Measurements from ENCODE around the gene TMOD3.
A peak's percentile ranks its signal among the peaks of the same experiment; 100 is the strongest.
"Not testable (repeated sequence)": the region's sequence is repeated elsewhere in the genome, so short reads cannot be mapped to it uniquely, and the experiment has no call there.

The TMOD3 gene

GRCh38 chr15:51829376-51830275 lies at the start of gene TMOD3:
Gene TMOD3, plus strand, starts transcription at chr15:51829653. Its CDS starts 33,232 bp downstream, at chr15:51862885.
- DNase-seq = peak; percentile 80 to 93

- DNase-seq = no peak
Observed at GRCh38 chr15:51780636-51781035, 48.8 kb upstream of the TMOD3 start.

GRCh38 chr15:51781506-51781905 lies 47.9 kb upstream of the TMOD3 start:
- no peak for DNase-seq

- DNase-seq = peak; percentile 19 to 41
Observed at GRCh38 chr15:51782357-51782896, 47.0 kb upstream of the TMOD3 start.

- no peak for DNase-seq
Observed at GRCh38 chr15:51783967-51784366, 45.5 kb upstream of the TMOD3 start.

GRCh38 chr15:51787130-51787529 lies 42.3 kb upstream of the TMOD3 start:
- DNase-seq = not testable (repeated sequence)

- DNase-seq = not testable (repeated sequence)
Observed at GRCh38 chr15:51792474-51792873, 37.0 kb upstream of the TMOD3 start.

- no peak for DNase-seq
Observed at GRCh38 chr15:51793521-51794305, 35.7 kb upstream of the TMOD3 start.

- peak; percentile 91 to 94 for DNase-seq
Observed at GRCh38 chr15:51796847-51797401, 32.5 kb upstream of the TMOD3 start.

GRCh38 chr15:51798281-51798680 lies 31.2 kb upstream of the TMOD3 start:
- DNase-seq = no peak

- DNase-seq = no peak
Observed at GRCh38 chr15:51799282-51800252, 29.9 kb upstream of the TMOD3 start.

GRCh38 chr15:51801391-51801835 lies 28.0 kb upstream of the TMOD3 start:
- DNase-seq = peak; percentile 76 to 94

- no peak for DNase-seq
Observed at GRCh38 chr15:51802593-51802992, 26.9 kb upstream of the TMOD3 start.

- DNase-seq = no peak
Observed at GRCh38 chr15:51803965-51804364, 25.5 kb upstream of the TMOD3 start.

GRCh38 chr15:51806123-51806522 lies 23.3 kb upstream of the TMOD3 start:
- DNase-seq = peak in 1 of 2 experiments; percentile 9

GRCh38 chr15:51809457-51809856 lies 20.0 kb upstream of the TMOD3 start:
- DNase-seq = no peak

- no peak for DNase-seq
Observed at GRCh38 chr15:51812598-51812997, 16.9 kb upstream of the TMOD3 start.

GRCh38 chr15:51814606-51815005 lies 14.8 kb upstream of the TMOD3 start:
- no peak for DNase-seq

- no peak for DNase-seq
Observed at GRCh38 chr15:51816611-51817010, 12.8 kb upstream of the TMOD3 start.

- DNase-seq = no peak
Observed at GRCh38 chr15:51818150-51818549, 11.3 kb upstream of the TMOD3 start.

GRCh38 chr15:51825698-51826097 lies 3.8 kb upstream of the TMOD3 start:
- no peak for DNase-seq

Data from NCI-H524 (cell line).